Activated CD4-positive, alpha-beta T cell treated with anti-CD3 and anti-CD28 coated beads for 24 hours (primary cell): ENCODE results near the gene UNC80.

ENCODE experiments used
- DNase-seq, 2 donors: peaks; one replicate each; pipeline ENCODE4 v3.0.0-alpha.2; 2020; ENCODE audit warnings: low read depth in 2 of 2

Gene UNC80

GRCh38 chr2:209806318-209806717, 34.7 kb downstream of the UNC80 start:
- no peak for DNase-seq

- no peak for DNase-seq
Observed at GRCh38 chr2:209808521-209808920, 36.9 kb downstream of the UNC80 start.

- no peak for DNase-seq
Observed at GRCh38 chr2:209809256-209809655, 37.6 kb downstream of the UNC80 start.

- DNase-seq, result no peak
Observed at GRCh38 chr2:209817844-209818271, 46.2 kb downstream of the UNC80 start.

GRCh38 chr2:209818939-209819338, 47.3 kb downstream of the UNC80 start:
- DNase-seq, result no peak

- DNase-seq, result no peak
Observed at GRCh38 chr2:209821806-209822205, 50.2 kb downstream of the UNC80 start.

GRCh38 chr2:209823484-209823883, 51.9 kb downstream of the UNC80 start:
- no peak for DNase-seq

GRCh38 chr2:209824391-209824790, 52.8 kb downstream of the UNC80 start:
- no peak for DNase-seq

GRCh38 chr2:209830722-209831465, 59.3 kb downstream of the UNC80 start:
- no peak for DNase-seq

GRCh38 chr2:209834767-209835166, 63.1 kb downstream of the UNC80 start:
- no peak for DNase-seq

GRCh38 chr2:209840434-209840833, 68.8 kb downstream of the UNC80 start:
- no peak for DNase-seq

GRCh38 chr2:209845666-209846065, 74.0 kb downstream of the UNC80 start:
- DNase-seq, result no peak

- DNase-seq, result no peak
Observed at GRCh38 chr2:209864716-209865295, 93.2 kb downstream of the UNC80 start.

GRCh38 chr2:209868271-209868994, 96.8 kb downstream of the UNC80 start:
- no peak for DNase-seq

- DNase-seq, result no peak
Observed at GRCh38 chr2:209870067-209870466, 98.4 kb downstream of the UNC80 start.

- no peak for DNase-seq
Observed at GRCh38 chr2:209872675-209873074, 101.0 kb downstream of the UNC80 start.

GRCh38 chr2:209875270-209875669, 103.6 kb downstream of the UNC80 start:
- no peak for DNase-seq

- DNase-seq, result no peak
Observed at GRCh38 chr2:209876211-209876610, 104.6 kb downstream of the UNC80 start.

GRCh38 chr2:209878701-209879100, 107.1 kb downstream of the UNC80 start:
- DNase-seq, result no peak

GRCh38 chr2:209900638-209901037, 129.0 kb downstream of the UNC80 start:
- DNase-seq, result no peak

GRCh38 chr2:209901172-209901571, 129.5 kb downstream of the UNC80 start:
- DNase-seq, result no peak

GRCh38 chr2:209905691-209906090, 134.1 kb downstream of the UNC80 start:
- DNase-seq, result no peak

- no peak for DNase-seq
Observed at GRCh38 chr2:209907746-209908145, 136.1 kb downstream of the UNC80 start.
